22Rv1 (cell line): ENCODE results near the gene RASD2.

ENCODE experiments used
- H3K27ac ChIP-seq: fragments of 450-650 bp; 2 replicates; pipeline ENCODE4 v1.5.1; 2017
- TF ChIP-seq, protein P1 (sequence below): fragments of 450-650 bp; IDR thresholded peaks from 2 replicates; pipeline ENCODE4 v1.5.1; 2017; ENCODE audit warnings: mild to moderate bottlenecking

The RASD2 gene

GRCh38 chr22:35601743-35602615 is 61.3 kb downstream of the RASD2 start:
- no peak overlapping the region for H3K27ac ChIP-seq
- TF ChIP-seq, protein P1, sequence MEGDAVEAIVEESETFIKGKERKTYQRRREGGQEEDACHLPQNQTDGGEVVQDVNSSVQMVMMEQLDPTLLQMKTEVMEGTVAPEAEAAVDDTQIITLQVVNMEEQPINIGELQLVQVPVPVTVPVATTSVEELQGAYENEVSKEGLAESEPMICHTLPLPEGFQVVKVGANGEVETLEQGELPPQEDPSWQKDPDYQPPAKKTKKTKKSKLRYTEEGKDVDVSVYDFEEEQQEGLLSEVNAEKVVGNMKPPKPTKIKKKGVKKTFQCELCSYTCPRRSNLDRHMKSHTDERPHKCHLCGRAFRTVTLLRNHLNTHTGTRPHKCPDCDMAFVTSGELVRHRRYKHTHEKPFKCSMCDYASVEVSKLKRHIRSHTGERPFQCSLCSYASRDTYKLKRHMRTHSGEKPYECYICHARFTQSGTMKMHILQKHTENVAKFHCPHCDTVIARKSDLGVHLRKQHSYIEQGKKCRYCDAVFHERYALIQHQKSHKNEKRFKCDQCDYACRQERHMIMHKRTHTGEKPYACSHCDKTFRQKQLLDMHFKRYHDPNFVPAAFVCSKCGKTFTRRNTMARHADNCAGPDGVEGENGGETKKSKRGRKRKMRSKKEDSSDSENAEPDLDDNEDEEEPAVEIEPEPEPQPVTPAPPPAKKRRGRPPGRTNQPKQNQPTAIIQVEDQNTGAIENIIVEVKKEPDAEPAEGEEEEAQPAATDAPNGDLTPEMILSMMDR: no peak
